GM10847 (cell line): Measurements from ENCODE around the gene DDHD1.

Experiments used
- POLR2A ChIP-seq: IDR thresholded peaks from 2 replicates; pipeline ENCODE4 v1.6.1; 2011; ENCODE audit not compliant: insufficient read length; ENCODE audit errors: extremely low read depth

The DDHD1 gene

DNA sequence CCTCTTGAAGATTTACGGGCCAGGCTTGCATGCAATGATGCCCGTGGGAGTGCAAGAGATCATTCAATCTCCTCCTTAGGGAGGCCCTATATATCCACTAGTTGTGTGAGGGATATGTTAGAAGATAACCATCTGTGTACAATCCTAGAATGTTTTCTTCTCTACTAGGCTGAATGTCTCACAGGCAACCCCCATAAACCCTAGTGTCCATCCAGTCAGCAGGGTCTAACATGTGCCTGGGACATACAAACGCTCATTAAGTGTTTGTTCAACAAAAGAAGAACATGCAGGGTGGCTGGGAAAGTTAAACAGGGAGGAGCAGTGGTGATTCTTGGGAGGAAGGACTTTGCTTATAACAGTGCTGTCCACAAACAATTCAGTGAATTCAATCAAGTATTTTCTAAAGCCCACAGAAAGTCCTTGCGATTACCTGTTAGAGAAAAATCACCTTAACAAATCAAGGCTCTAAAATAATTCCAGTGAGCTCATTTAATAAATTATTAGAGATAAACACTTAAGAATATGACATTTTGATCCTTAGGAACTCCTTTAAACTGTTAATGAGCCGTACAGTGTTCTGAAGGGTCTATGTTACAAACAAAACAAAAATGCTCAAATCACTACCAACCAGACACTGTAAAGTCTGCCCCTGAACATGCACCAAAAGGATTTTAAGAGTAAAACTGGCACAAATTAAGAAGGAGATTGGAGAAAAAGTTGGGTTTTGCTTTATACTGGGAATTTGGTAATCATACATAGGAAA is 105.6 kb downstream of the DDHD1 start:
- TF ChIP-seq POLR2A: no peak

DNA sequence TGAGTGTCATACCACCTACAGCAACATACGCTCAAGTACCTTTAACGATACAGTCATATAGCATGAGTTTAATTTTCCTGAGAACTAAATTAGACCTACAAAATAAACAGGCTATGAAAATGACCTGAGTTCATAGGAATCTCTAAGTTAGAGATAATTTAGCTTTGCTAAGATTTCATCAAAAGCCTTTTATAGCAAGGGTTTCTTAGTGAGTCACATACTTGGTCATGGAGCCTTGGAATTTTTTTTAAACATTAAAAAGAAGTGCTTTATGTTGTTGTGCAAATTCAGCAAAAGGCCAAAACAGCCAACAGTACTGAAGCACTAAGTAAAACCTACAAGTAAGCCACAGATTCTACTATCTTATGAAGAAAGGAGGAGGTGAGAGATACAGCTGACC is 108.6 kb downstream of the DDHD1 start:
- TF ChIP-seq POLR2A: no peak

- no peak for TF ChIP-seq POLR2A
These were observed 110.0 kb downstream of the DDHD1 start for GRCh38 chr14:53043027-53043581.

DNA sequence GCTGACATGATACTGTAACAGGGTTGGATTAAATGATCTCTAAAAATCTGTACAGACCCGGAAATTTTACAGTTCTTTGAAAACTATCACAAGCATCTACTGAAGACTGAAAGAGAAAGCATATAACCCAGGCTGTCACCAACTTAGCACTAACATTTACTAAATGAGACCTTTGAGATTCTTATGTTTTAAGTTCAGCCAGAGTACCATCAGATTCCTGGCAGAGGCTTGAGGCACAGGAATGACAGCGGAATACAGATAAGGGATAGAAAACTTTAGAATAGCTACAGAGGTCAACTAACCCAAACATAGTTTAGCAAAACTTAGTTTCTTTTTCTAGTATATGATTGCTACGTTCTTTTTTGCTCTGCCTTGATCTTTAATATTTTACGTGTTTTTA is 110.6 kb downstream of the DDHD1 start:
- TF ChIP-seq POLR2A: no peak

DNA sequence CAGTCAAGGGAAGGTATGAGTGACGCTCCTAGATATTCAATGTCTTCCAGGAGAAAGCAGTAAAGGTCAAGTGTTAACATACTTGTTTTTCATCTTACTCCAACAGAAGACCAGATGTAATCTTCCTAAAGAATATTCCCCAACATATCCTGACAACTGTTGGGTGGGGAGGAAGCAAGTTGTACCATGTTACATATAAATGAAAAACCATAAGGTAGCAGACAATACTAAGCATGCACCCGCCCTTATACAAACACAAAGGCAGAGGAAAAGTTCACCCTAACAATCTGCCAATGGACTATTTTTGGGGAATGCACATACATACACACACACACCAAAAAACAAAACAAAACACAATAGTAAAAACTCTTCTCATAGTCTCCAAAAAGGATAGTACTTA is 112.1 kb downstream of the DDHD1 start:
- TF ChIP-seq POLR2A: no peak

- TF ChIP-seq POLR2A: no peak
These were observed 114.5 kb downstream of the DDHD1 start for GRCh38 chr14:53038629-53039028.

DNA sequence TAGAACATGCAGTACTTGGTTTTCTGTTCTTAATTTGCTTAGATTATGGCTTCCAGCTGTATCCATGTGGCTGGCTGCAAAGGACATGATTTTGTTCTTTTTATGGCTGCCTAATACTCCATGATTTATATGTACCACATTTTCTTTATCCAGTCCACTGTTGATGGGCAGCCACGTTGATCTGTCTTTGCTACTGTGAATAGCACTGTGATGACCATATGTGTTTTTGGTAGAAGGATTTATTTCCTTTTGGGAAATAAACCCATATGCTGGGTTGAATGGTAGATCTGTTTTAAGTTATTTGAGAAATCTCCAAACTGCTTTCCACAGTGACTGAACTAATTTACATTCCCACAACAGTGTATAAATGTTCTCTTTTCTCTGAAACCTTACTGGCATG is 116.1 kb downstream of the DDHD1 start:
- no peak for TF ChIP-seq POLR2A

GRCh38 chr14:53035336-53036210 is 117.5 kb downstream of the DDHD1 start:
- no peak for TF ChIP-seq POLR2A

DNA sequence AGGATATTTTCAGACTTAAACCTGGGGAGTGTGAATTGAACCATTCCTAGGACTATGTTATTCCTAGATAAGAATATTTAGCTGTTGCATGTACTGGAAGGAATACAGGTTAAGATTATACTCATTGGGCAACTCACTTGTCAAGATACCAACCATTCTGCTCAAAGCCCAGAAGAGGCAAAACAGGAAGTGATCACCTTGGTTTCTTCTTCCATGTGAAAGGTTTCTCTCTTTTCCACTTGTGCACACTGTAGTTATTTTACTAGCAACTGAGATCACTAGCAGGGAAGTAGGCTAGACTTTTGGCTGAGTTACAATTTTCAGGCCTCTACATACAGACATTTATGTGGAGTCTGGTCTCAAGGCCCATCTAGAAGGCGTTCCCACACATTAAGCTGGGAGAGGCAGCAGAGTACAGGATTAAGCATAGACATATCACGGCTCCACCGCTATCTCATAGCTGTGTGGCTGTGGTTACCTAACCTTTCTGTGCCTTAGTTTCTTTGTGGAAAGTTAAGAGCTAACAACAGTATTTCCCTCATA is 118.4 kb downstream of the DDHD1 start:
- TF ChIP-seq POLR2A: no peak

DNA sequence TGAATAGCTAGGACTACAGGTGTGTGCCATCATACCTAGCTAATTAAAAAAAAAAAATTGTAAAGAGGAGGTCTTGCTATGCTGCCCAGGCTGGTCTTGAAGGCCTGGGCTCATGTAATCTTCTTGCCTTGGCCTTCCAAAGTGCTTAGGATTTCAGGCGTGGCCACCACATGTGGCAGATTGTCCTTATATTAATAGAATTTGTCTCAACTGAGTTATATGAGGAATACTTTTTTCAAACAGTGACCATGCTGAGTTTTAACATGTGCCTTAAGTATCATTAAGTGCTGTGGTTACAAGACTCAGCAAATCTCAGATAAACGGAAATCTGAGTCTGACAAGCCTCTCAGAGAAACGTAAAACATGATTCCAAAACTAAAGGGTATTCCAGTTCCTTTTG is 119.1 kb downstream of the DDHD1 start:
- TF ChIP-seq POLR2A: no peak

DNA sequence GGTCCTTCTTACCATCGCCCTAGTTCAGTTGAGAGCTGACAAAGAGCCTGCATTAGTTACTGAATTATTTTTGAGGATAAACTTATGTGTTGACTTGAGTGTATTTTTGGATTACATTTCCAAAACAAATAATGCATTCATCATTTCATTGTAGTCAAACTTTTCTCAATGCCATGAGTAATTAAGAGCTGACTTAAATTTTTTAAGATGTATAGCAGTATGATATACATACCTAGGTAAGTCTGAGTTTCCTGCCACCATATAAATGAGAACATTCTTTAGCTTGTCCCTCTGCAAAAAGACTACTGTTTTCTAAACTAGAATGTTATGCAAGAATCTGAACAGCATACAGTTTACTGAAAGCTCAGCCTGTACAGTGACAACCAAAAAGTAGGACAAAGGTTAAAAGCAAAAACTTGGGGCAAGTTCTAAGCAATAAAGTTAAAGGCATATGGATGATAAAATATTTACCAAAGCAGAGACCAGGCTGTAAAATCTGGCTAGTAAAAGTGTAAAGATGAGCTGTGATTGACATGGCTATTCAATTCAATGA is 120.2 kb downstream of the DDHD1 start:
- TF ChIP-seq POLR2A: no peak

DNA sequence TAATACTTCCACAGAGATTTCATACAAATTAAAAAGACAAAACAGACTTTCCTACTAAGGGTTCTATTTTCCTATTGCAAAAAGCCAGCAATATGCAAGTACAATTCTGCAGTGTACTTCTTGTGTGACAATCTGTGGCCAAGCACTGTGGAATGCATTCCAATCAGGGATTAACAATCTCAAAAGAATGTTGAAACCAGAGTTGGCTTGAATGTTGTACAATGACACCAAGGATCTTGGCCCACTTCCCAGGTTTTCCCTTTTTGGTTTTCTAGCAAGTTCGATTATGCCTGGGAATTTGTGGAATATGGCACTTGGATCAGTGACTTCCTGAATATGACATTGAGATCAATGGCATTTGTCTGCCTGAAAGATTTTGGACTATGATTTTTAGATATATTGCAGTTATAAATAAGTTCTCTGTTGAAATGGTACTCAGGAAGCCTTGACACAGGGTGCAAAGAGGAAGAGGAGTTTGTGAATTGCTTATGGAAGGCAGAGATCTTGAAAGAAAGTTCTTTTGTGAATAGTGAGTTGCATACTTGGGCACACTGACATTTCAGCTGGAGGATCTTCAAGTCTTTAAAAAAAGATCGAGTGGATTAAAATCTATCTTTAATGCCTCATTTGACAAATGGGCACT is 120.8 kb downstream of the DDHD1 start:
- no peak for TF ChIP-seq POLR2A

GRCh38 chr14:53027562-53027961 is 125.6 kb downstream of the DDHD1 start:
- no peak for TF ChIP-seq POLR2A

- TF ChIP-seq POLR2A: no peak
These were observed 126.1 kb downstream of the DDHD1 start for GRCh38 chr14:53027041-53027440.

- no peak for TF ChIP-seq POLR2A
These were observed 129.8 kb downstream of the DDHD1 start for GRCh38 chr14:53023325-53023724.
